Liver (tissue), 3 donors: ENCODE data around the gene CAPZB.

ENCODE experiments used
- EGR1 ChIP-seq, 2 donors: IDR thresholded peaks; 2 replicates each; pipeline ENCODE4 v1.6.1; 2016 to 2018; ENCODE audit warnings: antibody characterized with exemption in 2 of 2, low read depth in 2 of 2
- FOXA1 ChIP-seq: IDR thresholded peaks from 2 replicates; pipeline ENCODE4 v1.6.1; 2016; ENCODE audit warnings: antibody characterized with exemption
- GABPA ChIP-seq, 2 donors: IDR thresholded peaks in 1 of 2; conservative IDR thresholded peaks in 1 of 2; 2 replicates each; pipeline ENCODE4 v1.6.1; 2016; ENCODE audit warnings: antibody characterized with exemption in 2 of 2, mild to moderate bottlenecking in 1 of 2, moderate library complexity in 1 of 2
- HNF4A ChIP-seq, 2 donors: conservative IDR thresholded peaks; 2 replicates each; pipeline ENCODE4 v1.6.1; 2016; ENCODE audit warnings: antibody characterized with exemption in 2 of 2, mild to moderate bottlenecking in 2 of 2
- NR2F2 ChIP-seq: IDR thresholded peaks from 2 replicates; pipeline ENCODE4 v1.6.1; 2016; ENCODE audit warnings: antibody characterized with exemption
- RAD21 ChIP-seq, 2 donors: IDR thresholded peaks; 2 replicates each; pipeline ENCODE4 v1.6.1; 2016; ENCODE audit warnings: antibody characterized with exemption in 2 of 2, mild to moderate bottlenecking in 2 of 2
- SP1 ChIP-seq: IDR thresholded peaks from 2 replicates; pipeline ENCODE4 v1.6.1; 2018; ENCODE audit warnings: antibody characterized with exemption, mild to moderate bottlenecking
- TAF1 ChIP-seq: conservative IDR thresholded peaks from 2 replicates; pipeline ENCODE4 v1.6.1; 2016; ENCODE audit warnings: antibody characterized with exemption, mild to moderate bottlenecking
- YY1 ChIP-seq: IDR thresholded peaks from 2 replicates; pipeline ENCODE4 v1.6.1; 2016; ENCODE audit warnings: antibody characterized with exemption, mild to moderate bottlenecking
- TF ChIP-seq, protein P1 (sequence below): fragments of 150-350 bp; IDR thresholded peaks from 2 replicates; pipeline ENCODE4 v1.5.1; 2017; ENCODE audit warnings: improper control_type of control experiment, low read depth, low read length; ENCODE audit not compliant: missing input control
- TF ChIP-seq, protein P2 (sequence below): IDR thresholded peaks from 2 replicates; pipeline ENCODE4 v1.6.1; 2016; ENCODE audit warnings: antibody characterized with exemption, mild to moderate bottlenecking
- TF ChIP-seq, protein P3 (sequence below): IDR thresholded peaks from 2 replicates; pipeline ENCODE4 v1.6.1; 2016; ENCODE audit warnings: antibody characterized with exemption
- TF ChIP-seq, protein P4 (sequence below): IDR thresholded peaks from 2 replicates; pipeline ENCODE4 v1.6.1; 2016; ENCODE audit warnings: antibody characterized with exemption
- TF ChIP-seq, protein P5 (sequence below): IDR thresholded peaks from 2 replicates; pipeline ENCODE4 v1.6.1; 2016; ENCODE audit warnings: antibody characterized with exemption
- donor health status: healthy.
- donor health status: healthy.

DNA sequence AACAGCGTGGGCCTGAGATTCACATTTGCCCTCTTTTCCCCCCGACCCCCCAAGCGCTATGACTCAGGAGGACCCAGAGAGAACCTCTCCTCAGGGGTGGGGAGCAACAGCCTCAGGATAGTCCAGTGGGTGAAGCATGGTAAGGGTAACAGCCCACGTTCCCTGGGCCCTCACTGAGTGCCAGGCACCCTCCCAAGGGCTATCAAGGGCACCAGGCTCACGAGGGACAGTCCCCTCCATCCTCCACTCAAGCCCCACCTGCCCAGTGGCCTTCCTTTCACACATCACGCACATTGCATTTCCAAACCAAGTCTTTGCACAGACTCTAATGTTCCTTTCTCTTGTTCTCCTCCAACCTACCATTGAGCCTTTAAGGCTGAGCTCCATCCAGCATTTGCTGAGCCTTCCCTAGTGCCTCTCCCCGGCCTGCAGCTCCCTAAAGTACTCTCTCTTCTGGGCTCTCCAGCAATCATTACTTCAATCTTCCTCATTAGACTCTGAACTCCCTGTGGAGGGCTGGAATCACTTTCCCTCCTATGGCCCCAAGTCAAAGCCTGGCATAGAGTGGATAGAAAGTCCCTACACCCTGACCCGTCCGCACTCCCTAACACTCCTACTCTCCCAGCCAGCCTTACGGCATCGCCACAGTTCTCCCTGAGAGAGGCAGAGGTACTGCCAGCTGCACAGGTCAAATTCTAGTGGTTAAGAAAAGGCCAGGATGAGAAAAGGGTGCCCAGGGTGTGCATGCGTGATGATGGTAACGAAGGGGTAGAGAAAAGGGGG, 174.4 kb downstream of the CAPZB start:
- no peak for TF ChIP-seq RAD21 (IDR thresholded peaks at IDR 0.05)
- TF ChIP-seq, protein P1, sequence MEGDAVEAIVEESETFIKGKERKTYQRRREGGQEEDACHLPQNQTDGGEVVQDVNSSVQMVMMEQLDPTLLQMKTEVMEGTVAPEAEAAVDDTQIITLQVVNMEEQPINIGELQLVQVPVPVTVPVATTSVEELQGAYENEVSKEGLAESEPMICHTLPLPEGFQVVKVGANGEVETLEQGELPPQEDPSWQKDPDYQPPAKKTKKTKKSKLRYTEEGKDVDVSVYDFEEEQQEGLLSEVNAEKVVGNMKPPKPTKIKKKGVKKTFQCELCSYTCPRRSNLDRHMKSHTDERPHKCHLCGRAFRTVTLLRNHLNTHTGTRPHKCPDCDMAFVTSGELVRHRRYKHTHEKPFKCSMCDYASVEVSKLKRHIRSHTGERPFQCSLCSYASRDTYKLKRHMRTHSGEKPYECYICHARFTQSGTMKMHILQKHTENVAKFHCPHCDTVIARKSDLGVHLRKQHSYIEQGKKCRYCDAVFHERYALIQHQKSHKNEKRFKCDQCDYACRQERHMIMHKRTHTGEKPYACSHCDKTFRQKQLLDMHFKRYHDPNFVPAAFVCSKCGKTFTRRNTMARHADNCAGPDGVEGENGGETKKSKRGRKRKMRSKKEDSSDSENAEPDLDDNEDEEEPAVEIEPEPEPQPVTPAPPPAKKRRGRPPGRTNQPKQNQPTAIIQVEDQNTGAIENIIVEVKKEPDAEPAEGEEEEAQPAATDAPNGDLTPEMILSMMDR = no peak
- TF ChIP-seq, protein P2, sequence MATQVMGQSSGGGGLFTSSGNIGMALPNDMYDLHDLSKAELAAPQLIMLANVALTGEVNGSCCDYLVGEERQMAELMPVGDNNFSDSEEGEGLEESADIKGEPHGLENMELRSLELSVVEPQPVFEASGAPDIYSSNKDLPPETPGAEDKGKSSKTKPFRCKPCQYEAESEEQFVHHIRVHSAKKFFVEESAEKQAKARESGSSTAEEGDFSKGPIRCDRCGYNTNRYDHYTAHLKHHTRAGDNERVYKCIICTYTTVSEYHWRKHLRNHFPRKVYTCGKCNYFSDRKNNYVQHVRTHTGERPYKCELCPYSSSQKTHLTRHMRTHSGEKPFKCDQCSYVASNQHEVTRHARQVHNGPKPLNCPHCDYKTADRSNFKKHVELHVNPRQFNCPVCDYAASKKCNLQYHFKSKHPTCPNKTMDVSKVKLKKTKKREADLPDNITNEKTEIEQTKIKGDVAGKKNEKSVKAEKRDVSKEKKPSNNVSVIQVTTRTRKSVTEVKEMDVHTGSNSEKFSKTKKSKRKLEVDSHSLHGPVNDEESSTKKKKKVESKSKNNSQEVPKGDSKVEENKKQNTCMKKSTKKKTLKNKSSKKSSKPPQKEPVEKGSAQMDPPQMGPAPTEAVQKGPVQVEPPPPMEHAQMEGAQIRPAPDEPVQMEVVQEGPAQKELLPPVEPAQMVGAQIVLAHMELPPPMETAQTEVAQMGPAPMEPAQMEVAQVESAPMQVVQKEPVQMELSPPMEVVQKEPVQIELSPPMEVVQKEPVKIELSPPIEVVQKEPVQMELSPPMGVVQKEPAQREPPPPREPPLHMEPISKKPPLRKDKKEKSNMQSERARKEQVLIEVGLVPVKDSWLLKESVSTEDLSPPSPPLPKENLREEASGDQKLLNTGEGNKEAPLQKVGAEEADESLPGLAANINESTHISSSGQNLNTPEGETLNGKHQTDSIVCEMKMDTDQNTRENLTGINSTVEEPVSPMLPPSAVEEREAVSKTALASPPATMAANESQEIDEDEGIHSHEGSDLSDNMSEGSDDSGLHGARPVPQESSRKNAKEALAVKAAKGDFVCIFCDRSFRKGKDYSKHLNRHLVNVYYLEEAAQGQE = no peak
- TF ChIP-seq EGR1 (IDR thresholded peaks at IDR 0.05; ENCODE audit: low read depth in 2 of 2) = no peak
- TF ChIP-seq, protein P3, sequence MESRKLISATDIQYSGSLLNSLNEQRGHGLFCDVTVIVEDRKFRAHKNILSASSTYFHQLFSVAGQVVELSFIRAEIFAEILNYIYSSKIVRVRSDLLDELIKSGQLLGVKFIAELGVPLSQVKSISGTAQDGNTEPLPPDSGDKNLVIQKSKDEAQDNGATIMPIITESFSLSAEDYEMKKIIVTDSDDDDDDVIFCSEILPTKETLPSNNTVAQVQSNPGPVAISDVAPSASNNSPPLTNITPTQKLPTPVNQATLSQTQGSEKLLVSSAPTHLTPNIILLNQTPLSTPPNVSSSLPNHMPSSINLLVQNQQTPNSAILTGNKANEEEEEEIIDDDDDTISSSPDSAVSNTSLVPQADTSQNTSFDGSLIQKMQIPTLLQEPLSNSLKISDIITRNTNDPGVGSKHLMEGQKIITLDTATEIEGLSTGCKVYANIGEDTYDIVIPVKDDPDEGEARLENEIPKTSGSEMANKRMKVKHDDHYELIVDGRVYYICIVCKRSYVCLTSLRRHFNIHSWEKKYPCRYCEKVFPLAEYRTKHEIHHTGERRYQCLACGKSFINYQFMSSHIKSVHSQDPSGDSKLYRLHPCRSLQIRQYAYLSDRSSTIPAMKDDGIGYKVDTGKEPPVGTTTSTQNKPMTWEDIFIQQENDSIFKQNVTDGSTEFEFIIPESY = no peak
- TF ChIP-seq FOXA1 = no peak
- TF ChIP-seq, protein P4, sequence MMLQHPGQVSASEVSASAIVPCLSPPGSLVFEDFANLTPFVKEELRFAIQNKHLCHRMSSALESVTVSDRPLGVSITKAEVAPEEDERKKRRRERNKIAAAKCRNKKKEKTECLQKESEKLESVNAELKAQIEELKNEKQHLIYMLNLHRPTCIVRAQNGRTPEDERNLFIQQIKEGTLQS = no peak
- TF ChIP-seq GABPA (IDR thresholded peaks at IDR 0.05 in 1 of 2, conservative IDR thresholded peaks at IDR 0.05 in 1 of 2) = no peak
- TF ChIP-seq, protein P5, sequence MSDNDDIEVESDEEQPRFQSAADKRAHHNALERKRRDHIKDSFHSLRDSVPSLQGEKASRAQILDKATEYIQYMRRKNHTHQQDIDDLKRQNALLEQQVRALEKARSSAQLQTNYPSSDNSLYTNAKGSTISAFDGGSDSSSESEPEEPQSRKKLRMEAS = no peak
- no peak for TF ChIP-seq HNF4A (conservative IDR thresholded peaks at IDR 0.05)
- TF ChIP-seq TAF1 = no peak
- TF ChIP-seq YY1 = no peak
- no peak for TF ChIP-seq SP1
- TF ChIP-seq NR2F2 = no peak
